Measurements from ENCODE around the gene SUDS3. TPM values are rescaled to one million over a fixed set of nuclear protein-coding genes. Genes with fewer than 3 reads are reported as not detected.

SUDS3 gene
- total RNA-seq, 1 donor from 2014 or later, result 49.7 TPM

DNA sequence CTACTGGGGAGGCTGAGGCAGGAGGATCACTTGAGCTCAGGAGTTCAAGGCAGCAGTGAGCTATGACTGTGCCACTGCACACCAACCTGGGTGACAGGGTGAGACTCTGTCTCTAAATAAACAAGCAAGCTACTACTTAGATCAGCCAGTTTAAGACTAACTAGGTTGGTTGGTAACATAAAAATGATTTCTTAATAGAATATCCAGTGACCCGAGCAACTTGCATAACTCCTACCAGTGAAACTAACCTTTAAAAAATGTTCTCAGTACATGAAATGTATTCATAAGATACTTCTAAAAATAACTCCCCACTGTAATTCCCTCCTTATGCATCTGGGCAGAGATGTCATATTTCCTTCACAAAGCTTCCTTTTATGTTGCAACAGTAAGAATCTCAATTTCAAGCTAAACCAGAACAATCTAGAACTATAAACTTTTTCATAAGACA, 19.5 kb upstream of the SUDS3 start:
- DNase-seq (ENCODE audit: low read depth), result peak; percentile 51

DNA sequence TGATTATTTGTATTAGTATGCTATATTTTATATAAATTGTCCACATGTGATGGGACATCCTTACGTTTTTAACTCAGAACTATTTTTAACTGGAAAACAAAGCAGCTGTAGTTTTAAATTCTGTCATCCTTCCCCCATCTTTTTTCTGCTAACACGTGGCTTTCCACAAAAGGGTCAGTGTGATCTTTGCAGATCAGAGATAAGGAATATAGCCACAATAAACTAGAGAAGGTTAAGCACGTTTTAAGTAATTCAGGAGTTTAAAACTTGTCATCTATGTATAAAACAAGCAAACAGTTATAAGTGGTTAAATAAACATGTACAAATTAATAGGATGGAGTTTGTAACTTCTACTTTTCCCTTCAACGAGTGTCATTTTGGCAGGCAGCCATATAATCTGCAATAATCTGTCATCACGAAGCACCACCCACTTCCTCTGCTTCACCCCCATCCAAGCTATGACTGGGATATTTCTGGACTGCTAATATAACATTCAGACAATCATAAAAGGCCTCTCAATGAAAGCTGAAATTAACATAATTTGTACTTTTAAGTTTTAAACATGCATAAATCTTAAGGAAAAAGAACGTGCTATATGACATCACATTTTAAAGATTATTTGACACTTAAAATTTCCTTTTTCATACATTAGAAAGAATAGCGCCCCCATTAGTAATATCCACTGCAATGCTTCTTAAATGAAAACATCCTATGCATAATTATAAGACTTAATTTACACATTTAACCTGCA, 18.9 kb upstream of the SUDS3 start:
- DNase-seq (ENCODE audit: low read depth), result peak; percentile 55

GRCh38 chr12:118358008-118358359, 18.4 kb upstream of the SUDS3 start:
- no peak for DNase-seq (ENCODE audit: low read depth)

DNA sequence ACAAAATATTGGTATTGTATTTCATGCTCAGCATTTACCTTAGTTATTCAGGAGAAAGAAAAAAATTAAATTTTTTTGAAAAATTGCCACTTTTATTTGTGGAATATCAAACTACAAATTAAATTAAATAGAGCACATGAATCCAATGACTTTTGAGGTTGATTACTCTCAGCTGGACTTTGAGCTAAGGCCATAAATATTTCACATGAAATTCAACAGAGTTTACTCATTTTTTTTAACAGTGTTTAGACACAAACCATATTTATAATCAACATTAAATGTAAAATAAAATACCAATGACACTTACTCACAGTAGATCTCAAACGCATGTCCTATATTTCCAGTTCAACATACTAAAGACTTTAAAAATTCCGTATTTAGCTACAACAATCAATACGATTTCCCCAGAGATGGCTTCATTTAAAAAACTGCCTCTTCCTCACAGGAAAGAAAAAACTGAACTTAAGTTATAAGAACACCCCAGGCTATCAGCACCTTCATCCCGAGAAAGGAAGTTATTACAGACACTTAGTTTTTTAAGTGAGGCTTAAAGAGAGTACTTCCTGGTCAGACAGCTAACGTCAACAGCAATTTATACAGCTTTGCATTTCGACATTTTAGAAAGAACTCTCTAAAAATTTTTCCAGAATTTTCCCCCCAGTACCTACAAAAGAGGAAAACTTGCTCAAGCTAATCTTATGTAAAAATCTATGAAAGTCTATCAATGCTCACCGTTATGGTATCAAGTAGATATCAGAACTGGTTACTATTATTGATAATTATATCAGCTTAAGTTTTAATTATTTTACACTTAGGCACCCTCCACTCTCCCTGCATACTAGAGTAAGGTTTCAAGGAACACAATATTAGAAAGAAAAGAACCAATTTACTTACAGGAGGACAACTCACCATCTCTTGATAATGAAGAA, 17.5 kb upstream of the SUDS3 start:
- DNase-seq (ENCODE audit: low read depth), result no peak

DNA sequence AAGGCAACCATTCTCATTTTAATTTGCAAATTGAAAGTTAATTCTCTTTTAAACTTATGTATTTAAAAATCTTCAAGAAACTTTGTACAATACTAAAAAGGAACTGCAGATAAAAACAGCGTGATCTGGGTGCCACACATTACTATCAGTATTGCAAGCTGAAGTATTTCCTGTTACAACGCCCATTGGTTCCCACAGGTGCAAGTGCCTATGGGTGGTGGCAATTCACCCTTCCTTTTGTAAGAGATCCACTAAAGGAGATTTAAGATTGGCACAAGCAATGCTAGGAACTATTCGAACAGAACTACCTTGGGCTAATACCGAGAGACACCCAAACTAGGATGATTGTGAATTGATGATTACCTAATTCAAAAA, 16.8 kb upstream of the SUDS3 start:
- DNase-seq (ENCODE audit: low read depth), result no peak

- DNase-seq (ENCODE audit: low read depth), result no peak
Observed at GRCh38 chr12:118361092-118361404, 15.3 kb upstream of the SUDS3 start.

DNA sequence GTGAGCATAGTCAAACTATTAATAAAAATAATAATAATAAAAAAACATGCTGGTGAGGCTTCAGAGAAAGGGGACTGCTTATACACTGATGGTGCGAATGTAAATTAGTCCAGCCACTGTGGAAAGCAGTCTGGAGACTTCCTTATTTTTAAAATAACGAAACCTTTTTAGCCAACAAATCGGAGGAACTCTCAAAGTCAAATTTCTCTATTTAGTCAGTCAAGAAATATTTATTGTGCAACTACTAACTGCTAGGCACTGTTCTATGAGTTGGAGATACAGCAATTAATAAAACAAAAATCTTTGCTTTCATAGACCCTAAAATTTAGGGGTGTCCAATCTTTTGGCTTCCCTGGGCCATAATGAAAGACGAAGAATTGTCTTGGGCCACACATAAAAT, 14.5 kb upstream of the SUDS3 start:
- no peak for DNase-seq (ENCODE audit: low read depth)

DNA sequence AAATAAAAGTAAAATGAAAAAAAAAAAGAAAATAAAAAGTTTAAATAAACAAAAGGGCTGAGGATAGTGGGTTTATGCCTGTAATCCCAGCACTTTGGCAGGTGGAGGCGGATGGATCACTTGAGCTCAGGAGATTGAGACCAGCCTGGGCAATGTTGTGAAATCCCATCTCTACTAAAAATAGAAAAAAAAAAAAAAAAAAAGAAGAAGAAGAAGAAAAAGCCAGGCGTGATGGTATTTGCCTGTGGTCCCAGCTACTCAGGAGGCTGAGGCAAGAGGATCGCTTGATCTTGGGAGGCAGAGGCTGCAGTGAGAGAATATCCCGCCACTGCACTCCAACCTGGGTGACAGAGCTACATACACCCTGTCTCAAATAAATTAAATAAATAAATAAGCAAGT, 7.5 kb upstream of the SUDS3 start:
- no peak for DNase-seq (ENCODE audit: low read depth)

- DNase-seq (ENCODE audit: low read depth), result no peak
Observed at GRCh38 chr12:118370601-118371000, 5.8 kb upstream of the SUDS3 start.

DNA sequence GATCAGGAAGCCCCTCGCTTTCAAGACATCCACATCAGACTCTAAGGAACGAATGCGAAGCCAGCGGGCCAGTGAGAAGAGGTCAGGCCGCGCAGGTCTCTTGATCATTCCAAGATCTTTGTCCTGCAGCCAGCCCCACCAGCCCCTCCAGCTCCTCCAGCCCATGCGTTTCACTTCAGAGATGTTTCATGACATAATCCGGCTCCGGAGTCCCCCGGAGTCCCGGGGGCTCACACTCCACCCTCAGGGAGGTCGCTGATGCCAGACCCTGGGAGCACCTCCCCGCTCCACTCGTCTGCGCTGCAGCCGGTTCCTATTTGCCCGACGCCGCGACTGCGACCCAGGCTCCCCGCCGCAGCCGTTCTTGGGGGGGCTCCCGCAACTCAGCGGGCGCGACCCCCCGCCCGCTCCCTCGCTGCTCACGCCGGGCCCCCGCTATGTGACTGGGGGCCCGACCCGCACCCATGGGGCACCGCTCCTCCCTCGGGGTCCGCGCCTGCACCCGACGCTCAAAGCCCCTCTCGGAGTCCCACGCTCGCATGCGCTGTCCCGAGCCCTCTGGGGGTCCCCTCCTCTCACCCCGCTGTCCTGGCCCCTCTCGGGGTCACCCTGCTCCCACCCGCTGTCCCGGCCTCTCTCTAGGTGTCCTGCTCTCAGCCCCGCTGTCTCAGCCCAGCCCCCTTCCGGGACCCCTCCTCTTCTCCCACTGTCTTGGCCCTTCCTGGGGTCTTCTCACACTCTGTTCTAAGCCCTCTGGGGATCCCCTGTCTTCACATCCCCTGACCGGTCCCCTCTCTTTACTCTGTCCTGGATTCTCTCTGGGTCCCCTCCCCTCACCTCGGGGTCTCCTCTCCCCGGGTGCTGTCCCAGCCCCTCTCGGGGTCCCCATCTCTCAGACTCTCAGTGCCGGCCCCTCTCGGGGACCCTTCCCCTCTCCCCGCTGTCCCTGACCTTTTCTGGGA, 4.8 kb upstream of the SUDS3 start:
- no peak for DNase-seq (ENCODE audit: low read depth)

DNA sequence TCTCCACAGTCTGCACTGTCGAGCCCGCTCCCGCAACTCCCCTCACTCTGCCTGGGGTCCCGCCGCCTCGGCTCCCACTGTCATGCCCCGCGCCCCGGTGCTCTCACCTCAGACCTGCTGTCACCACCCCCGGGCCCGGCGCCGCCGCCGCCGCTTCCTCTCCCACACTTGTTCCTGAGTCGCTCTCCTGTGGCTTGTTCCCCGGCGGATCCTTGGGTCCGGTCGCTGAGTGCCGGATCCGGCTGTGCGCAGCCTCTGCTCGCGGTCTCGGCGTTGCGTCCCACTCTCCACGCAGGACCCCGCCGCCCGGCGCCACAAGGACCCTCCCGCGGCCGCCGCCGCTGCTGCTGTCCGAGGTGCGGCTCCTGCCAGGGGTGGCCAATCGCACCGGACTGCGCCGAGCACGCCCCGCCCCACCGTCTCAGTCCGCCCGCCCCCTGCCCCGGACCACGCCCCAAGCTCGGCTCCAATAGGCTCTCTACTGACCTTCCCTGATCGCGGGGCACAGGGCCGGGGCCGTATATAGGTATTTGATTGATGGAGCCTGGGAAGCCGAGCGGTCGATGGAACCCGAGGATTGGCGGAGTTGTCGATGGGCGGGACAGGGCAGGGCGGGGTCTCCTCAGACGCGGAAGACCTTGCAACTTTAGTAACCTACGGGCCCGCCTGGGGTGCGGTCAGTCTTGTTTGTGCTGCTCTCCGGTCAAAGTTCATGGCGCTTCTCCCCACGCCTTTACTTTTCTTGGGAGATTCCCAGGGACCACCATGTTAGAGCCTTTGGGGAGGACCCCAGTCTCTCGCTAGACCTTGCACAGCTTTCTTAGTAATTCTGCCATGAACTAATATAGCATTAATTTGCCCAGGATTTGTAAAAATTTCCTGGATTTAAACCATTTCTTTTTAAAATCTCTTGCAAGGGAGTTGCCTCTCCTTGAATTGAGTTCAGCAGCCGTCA, 3.5 kb upstream of the SUDS3 start, which contains the start of gene TAOK3:
TAOK3 (minus strand) TSS at position 367 of the 955 bp plus-strand sequence. CDS start 117,340 bp downstream, outside the sequence.
- DNase-seq (ENCODE audit: low read depth), result peak; percentile 99

DNA sequence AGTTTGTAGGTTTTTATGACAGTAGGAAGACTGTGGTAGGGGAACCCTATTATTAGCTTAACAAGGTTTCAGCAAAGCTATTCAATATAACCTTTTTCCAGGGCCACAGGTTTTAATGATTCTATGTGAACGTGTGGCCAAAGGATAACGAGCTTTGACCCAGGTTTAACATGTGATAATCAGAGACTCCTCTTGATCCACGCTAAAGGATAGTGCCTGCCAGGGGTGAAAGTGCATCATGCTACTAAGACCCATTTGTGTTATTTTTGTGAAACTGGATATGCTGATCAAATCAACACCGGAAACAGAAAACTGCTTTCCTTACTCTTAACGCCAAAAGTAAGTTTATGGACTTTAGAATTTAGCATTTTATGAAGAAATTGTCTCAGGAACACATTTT, 2.7 kb upstream of the SUDS3 start:
- DNase-seq (ENCODE audit: low read depth), result no peak

GRCh38 chr12:118374126-118374725, 2.1 kb upstream of the SUDS3 start:
- DNase-seq (ENCODE audit: low read depth), result no peak

DNA sequence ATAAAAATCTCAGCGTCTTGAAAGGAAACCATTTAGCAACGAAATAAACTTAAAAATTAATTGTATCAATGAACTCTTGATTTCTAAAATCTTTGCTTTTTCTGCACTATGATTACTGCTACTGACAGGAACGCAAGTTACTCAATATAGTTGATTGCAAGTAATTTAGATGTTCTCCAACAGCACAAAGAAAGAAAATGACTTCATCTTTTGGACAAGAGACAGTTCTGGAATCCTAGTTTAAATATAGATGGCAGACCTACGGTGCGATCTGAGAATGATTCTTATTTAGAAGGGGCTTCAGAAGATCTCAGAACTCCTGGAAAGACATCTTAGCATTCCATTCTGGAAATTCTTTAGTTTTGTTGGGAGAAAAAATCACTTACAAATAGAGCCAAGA, 1.4 kb upstream of the SUDS3 start:
- DNase-seq (ENCODE audit: low read depth), result no peak

DNA sequence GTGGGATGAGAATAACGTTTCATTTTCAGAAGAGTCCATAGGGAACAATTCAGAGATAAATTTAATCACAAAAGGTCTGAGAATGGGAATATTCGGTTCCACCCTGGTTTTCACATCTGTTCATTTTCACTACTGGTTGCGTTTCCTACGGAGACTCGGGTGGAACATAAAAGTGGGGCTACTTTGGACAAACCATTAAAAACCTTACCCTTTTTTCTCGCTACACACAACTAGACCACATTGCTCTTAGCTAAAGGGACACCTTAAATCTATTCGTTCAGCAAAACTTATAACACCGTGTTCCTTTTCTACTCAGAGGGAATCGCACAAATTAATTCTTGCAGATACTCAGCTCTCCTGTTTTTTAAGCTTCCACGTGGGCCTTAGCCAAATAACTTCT, 1.0 kb upstream of the SUDS3 start:
- DNase-seq (ENCODE audit: low read depth), result no peak

DNA sequence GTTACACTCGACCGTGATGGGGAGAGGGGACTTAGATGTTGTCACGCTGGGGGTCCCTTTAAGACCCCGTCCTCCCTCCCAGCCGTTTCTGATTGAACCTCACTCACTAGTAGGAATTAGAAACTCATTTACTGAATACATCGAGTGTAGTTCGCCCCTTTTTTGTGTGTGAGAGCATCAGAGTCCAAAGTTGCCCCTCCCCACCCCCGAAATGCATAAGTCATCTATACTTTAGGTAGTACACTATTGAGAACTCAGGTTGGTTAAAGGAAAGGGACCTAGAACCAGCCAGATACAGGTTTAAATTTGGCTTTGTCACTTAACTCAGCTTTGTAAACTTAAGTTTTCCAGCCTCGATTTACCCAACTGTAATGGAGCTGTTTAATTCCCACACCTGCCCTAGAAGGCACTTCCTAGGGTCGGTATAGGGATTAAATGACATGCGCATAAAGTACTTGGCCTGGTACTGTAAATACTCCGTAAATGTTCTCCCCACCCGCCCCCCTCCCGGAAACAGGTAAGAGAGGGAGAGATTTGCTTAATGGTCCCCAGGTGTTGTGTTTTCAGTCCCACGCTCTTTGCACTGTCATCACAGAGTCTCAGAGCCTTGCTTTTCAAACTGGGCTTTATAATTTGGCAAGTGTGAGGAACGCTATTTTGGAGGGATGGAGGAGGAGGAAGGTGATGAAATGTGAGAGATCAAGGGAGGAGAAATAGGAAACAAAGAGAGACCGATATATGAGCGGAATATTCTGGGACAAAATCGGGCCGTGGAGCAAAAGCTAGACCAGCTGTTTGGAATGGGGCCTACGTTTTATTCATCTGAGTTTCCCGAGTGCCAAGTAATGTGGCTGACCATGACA, 897 bp downstream of the SUDS3 start:
- no peak for DNase-seq (ENCODE audit: low read depth)

DNA sequence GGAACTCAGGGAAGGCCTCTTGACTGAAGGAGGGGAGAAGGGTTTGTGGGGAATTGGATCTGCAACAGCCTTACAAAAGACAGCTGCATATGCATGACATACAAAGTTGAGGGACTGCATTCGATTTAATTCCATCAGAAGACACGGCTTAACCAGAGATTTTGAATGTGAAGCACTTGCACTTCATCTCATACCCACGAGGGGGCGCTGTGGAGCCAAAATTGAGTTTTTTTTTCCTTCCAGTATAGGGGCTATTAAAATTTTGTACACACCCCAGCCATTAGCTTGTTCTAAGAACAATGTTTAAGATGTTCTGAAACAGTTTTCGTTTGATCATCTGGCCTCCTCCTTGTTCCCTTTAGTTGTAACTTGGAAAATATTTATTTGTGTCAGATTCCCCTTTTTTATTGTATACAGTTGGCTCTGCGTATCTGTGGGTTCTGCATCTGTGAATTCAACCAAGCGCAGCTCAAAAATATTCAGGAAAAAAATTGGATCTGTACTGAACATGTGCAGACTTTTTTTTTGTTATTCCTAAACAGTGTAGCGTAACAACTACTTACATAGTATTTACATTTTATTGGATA, 1.6 kb downstream of the SUDS3 start:
- DNase-seq (ENCODE audit: low read depth), result peak; percentile 85

DNA sequence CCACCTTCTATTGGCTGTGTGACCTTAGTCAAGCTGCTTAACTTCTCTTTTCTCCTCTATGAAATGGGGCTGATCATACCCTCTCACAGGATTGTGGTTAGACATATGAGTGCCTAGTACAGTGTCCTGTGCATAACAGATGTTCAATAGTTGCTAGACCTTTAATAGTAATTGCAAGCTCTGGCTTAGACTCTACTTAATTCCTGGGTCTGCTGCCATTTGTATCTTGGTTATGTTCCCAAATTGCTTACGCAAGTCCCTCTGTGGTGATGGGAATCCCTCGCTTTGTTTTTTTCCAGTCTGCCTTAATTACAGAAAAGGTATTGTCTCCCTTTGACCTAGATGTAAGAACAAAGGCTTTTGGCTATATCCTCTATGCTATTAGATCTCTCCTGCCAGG, 15.1 kb downstream of the SUDS3 start:
- no peak for DNase-seq (ENCODE audit: low read depth)
